CD4-positive, alpha-beta T cell treated with Interleukin-15 for 1 hour (primary cell): ENCODE data around the gene LRSAM1.

Experiments used
- DNase-seq: peaks from one replicate; pipeline ENCODE4 v3.0.0-alpha.2; 2020

The LRSAM1 gene

DNA sequence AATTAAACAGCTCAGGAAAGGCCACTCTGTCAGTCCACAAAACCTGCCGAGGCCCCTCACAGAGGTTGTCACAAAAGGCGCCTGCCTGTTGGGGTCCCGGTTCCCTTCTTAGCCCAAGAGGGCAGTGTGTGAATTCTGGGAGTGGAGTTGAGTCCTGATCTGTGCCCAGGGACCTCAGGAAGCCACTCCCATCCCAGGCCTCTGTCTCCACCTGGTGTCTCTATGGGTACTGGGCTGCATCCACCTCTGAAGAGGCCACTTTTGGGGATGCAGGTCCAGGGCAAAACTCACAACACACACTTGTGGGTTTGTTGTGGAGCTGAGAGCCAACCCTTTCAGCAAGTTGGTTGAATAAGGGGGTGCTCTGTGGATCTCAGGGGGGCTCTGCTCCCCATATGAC is 86.5 kb downstream of the LRSAM1 start:
- no peak for DNase-seq

DNA sequence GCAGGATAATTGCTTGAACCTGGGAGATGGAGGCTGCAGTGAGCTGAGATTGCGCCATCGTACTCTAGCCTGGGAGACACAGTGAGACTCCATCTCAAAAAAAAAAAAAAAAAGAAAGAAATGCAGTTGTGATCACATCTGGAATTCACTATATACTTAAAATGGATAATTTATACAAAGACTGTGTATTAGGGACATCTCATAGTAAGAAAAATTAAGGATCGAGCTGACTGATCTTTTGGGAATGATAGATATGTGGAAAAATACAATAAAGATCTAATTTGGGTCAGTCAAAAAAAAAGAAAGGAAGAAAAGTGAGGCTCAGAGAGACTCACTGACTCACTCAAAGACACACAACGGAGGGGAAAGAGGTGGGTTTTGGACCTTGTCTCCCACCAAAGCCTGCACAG is 87.5 kb downstream of the LRSAM1 start:
- no peak for DNase-seq

DNA sequence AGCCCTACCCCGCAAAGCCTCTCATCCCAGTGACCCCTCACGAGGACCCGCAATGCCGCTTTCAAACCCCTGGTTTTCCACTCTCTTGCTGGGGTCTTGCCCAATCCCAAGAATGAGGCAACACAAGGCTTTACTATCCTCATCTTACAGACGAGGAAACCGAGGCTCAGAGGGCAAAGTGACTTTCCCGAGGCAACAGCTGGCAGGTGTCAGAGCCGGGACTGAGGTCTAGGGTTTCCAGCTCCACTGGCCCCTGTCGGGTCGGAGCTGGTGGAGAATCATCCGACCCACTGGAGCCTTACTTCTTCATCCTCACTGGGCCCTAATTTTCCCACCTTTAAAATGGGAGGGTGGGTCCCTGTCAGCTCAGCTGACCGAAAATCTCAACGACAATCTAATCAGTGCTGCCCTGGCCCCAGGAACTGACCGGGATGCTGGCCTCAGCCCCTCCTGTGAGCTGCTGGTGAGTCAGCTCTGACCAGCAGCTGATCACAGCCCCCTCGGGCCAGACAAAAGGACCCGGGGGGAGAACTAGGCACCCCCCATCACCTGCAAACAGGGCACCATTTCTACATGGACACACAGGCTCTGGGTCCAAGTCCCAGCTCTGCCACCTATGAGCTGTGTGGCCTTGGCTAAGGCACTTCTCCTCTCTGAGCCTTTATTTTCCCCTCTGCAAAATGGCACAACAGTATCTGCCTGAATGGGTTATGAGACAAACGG is 88.1 kb downstream of the LRSAM1 start:
- no peak for DNase-seq

DNA sequence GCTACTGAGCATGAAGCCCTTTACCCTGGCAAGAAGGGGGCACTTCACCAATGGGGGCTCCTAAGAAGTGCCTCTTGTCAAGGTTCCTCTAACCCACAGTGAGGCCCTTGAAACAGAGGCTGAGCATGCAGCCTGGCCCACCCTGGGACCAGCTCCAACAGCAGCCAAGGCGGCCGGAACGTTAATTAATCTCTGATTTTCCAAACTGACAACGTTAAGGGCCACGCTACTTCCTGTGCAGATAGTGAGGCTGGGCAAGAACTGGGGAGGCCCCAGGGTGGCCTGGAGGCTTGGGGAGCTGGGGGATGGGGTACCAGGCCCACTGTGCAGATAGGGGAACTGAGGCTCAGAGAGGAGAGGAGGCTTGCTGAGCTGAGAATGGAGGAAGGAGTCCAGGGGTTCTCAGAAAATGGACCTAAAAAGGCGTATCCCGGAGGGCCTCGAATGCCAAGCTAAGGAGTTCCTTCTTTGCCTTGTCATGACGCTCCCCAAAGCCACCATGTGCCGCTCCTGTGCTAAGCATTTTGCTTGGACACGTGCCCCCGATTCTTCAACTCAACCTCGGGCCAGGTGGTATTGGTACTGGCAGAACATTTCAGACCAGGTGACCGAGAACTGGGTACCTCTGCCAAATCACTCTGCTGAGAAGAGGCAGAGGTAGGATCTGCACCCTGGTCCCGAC is 88.8 kb downstream of the LRSAM1 start:
- DNase-seq: no peak

DNA sequence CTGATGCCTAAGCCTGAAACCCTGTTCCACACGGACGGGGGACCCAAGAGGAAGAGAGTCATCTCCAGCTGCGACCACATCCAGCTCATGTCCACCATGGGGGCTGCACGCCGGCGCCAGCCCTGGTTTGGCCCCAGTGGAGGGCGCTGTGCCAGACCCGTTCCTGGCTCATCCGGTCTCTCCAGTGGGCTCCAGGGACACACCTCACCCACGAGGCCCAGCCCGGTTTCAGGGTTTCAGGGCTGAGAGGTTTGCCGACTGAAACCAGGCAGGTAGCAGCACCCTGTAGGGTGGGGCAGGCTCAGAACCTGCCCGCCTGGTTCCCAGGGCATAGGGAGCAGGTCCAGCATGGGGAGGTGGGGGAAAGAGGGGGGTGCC is 89.3 kb downstream of the LRSAM1 start:
- DNase-seq: no peak

DNA sequence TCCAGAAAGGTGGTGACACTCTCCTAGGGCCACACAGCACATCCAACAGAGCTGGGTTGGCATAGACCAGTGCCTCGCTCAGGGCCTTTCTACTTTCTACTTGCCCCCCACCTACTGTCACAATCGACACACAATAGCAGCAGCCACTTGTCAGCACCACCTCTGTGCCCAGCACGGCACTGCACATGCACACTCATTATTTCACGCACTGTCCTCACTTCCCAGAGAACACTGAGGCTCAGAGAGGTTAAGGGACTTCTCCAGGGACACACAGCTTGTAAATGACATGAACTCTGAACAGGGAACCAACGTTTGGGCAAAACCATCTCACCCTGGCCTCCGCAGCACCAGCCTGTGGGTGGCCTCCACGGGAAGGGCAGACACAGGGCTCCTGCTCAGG is 89.9 kb downstream of the LRSAM1 start:
- DNase-seq: no peak

DNA sequence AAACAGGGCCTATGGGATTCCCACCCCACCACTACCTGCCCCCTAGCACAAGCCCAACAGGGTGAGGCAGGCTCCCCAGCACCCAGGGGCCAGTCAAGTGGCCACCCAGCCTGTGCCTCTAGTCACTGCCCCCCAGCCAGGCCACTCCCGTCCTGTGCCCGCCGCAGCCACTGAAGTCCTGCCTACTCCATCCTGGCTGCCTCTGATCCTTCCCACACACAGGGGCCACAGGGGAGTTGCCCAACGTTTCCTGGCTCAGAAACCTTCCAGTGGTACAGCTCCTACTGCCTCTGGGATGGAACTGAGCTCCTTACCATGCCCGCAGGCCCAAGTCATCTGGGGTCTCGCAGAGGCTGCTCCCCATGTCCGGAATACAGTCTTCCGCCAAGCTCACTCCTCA is 90.6 kb downstream of the LRSAM1 start:
- no peak for DNase-seq

DNA sequence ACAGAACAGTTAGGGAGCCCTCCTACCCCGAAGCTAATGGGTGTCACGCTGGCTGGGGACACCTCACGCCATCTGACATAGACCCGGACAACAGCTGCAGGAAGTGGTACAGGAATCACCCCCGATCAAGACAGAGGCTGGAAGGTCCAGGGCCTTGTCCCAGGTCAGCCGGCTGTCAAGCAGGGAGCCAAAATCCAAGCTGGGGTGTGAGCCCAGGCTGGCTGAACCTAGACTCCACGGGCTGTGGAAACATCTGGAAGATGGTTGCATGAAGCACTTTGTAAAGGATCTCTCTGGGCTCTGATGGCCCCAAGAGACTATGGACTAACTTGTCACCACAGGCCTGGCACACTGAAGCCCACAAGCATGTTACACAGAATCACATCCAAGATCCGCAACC is 91.9 kb downstream of the LRSAM1 start:
- DNase-seq: no peak

DNA sequence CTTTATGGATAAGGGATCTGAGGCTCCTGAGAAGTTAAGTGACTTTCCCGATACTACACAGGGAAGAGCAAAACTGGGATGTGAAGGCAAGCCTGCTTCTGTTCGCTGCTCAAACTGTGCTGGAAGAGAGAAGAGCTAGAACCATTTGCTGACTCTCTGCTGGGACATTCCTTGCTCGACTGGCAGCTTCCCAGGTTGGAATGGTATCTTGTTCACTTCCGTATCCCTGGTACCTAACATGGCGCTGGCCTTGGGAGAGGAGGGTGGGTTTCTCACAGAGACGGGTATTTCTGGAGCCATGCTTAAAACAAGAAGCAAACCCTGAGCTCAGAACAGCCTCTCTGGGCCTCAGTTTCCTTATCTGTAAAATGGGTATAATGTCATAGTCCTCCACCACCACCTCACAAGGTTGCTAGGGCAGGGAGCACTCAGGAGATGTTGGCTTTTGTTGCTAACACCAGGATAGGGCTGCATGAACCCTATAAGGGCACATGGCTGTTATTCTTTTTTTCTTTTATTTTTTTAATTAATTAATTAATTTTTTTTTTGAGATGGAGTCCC is 92.7 kb downstream of the LRSAM1 start:
- DNase-seq: no peak

DNA sequence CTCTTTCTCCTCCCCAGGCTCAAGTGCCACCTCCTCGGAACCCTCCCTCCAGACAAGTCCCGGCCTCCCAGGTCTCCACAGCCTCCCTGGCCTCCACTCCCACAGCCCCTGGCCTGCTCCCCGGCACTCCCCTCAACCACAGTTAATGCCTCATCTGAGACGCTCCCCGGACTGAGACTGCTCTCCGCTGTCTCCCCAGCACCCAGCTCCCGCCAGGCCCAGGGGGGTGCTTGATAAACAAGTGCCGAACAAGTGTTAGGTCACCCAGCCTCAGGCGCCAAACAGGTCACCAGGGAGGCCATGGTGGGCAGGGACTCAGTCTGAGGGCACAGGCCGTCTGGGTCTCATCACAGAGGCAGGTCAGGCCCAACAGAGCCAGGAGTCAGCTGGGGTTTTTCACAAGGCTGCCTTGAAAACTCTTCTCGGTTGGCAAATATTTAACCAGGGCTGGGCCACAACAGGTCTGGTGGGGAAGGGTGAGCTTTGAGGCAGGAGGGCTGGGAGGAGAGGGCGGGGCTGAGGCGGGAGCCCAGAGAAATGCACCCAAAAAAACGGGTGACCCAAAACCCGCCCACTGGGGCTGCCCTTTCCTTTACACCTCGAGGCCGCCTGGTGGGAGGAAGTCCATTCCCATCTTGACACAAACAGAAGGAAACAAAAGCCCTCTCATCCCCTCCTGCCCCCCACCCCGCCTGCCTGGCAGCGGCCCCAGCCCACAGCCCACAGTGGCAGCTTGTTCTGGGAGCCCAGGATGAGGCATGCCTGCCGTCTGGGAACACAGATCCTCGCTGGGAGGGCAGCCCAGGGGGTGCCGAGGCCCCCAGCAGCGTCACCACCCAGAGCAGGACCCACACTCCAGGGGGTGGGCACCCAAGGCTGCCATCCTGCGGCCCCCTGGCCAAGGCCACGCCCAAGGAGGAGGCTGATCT is 94.2 kb downstream of the LRSAM1 start:
- no peak for DNase-seq

DNA sequence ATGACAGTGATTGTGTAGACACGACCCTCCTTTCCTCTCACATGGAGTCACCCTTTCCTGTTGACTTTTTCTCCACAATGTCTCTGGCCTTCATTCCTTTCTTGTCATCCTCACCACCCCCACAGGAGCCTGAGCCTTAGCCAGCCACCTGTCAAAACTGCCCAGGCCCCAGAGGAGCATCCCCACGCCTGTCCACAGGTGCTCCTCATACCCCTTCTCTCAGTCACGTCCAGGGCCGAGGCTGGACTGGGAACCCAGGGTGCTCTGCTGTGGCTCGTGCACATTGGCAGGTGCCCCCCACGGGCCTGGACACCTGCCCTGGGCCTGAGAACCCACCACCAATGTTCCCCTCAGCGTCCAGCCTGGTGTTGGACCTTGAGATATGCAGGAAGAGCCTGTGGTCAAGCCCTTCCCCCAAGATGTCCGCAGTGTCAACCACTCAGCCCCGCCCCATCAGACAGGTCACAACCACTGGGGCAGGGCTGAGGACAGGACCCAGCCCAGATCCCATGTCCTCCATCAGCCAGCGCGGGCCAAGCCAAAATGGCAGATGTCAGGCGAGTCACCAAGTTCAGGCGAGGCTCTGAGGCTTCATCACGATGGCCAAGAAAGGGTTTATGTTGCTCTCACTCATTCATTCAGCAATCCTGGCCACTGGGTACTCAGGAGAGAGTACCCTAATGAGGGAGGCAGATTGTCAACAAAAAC is 95.0 kb downstream of the LRSAM1 start:
- DNase-seq: no peak

DNA sequence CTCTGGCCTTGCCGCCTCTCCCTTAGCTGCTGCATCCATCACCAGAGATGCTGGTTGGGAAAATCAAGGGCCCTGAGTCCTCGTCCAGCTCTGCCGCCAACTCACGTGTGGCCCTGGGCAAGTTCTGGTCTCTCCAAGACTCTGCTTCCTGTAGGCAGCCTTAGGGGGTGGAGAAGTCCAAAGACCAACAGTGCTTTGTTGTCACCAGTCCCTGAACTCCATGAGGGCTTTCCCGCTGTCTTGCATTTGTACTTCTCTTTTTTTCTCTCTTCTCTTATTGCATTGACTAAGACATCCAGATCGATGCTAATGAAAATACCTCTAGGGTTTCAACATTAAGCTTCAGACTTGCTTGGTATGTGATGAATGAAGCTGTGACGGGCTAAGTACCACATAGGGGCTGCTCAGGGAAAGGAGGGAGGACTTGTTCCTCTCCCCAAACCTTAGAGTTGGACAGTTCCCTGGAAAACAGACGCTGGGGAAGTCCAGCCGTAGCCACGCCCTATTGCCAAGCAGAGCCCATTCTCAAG is 97.1 kb downstream of the LRSAM1 start:
- no peak for DNase-seq

DNA sequence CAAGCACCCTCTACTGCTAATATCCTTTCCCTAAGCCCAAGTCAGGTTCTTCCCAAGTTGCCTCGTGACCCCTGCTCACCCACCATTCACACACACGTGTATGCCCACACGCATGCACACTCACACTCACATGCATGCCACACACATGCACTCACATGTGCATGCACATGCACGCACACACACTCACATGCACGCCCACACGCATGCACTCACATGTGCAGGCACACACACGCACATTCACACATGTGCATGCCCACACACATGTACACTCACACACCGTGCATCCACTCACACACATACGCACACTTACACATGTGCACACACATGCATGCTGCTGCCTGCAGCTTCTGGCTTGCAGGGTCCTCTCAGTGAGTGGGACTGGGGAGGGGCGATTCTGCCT is 97.9 kb downstream of the LRSAM1 start:
- DNase-seq: no peak

DNA sequence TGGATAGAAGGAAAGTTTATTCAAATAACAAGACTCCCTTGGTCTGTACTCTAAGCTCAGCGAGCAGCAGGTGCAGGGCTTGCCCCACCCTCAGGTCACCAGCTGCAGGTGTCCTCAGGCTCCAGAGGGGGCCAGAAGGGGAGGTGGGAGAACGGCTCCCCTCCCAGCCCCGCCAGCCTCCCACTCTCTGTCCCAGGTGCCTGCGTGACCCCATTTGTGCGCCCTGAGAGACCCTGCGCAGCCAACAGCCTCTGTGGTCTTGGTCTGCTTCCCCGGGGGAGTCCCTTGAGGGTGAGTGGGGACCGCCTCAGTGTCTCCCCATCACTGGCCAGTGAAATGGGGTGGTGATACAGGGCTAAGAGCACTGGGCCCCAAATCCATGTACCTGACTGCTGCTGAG is 98.4 kb downstream of the LRSAM1 start:
- no peak for DNase-seq

DNA sequence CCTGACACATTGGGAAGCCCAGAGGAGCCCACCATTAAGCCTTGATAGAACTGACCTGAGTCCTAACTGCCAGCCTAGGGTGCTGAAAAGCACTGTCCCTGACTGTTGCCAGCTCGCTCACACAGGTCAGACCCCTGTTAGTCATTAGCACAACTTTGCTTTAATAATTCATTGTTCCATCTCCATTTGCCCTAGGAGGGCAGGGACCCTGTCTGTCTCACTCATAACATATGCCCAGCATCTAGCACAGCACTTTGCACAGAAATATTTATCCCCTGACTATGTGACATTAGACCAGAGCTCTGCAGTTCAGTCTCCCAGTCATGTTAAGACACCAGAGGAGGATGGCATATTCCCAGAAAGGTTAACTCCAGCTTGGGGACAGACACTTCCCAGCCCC is 99.0 kb downstream of the LRSAM1 start:
- DNase-seq: no peak

DNA sequence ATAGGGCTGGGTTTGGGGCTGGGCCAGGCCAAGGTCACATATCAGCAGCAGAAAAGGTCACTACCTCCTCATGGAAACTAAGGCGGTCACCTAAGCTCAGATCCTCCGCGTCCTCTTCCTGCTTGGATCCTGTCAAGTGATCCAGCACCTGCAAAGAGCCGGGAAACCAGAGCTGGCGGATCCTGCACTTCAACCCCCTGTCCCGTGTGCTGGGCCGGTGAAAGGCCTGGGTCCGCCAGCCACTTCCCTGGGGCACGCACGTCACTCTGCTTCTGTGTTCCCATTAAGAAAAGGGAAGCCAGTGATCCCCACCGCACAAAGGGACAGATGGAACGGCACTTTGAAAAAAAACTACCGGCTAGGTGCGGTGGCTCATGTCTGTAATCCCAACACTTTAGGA is 99.4 kb downstream of the LRSAM1 start:
- no peak for DNase-seq
